Measurements from ENCODE around the gene SCUBE1. TPM values are rescaled to one million over a fixed set of nuclear protein-coding genes. Genes with fewer than 3 reads are reported as not detected.
A peak's percentile ranks its signal among the peaks of the same experiment; 100 is the strongest.

Gene SCUBE1
- total and polyA plus RNA-seq, 10 of the 15 experiments (the other 5 are each of a cell fraction or from before 2014, with no cell fraction given) = not detected

GRCh38 chr22:43377548-43377895, 34.4 kb upstream of the SCUBE1 start:
- CTCF ChIA-PET = interaction anchor here (0.6 to 2.7 kb wide), 4 partner anchors 11 to 1719 kb away, joined by 3 to 13 read pairs (median 7); no protein-coding TSS in a partner anchor
- Histone ChIP-seq H3K9me3 (replicated peaks; ENCODE audit: control insufficient read depth, insufficient read depth, low read length) (peaks cover 10% of the 10 kb centered on the region; the same call in 2 of the 3 replicates), H3K4me1 (ENCODE audit: control insufficient read depth, insufficient read depth, low read length) (peaks cover 27% of the 10 kb centered on the region), H2AFZ (ENCODE audit: control insufficient read depth, low read depth, low read length) (no peak overlapping the region), H3K4me3 (0 out of 2 replicates have a peak overlapping the region, but pooled peaks have one; percentile 34), H4K20me1 (ENCODE audit: control insufficient read depth, insufficient read depth) (no peaks in the 10 kb centered on the region), H3K9ac (ENCODE audit: control insufficient read depth, insufficient read depth, low read length) (peak overlapping the region; percentile 19; the same call in 1 of the 2 replicates), H3K27ac (ENCODE audit: control insufficient read depth, insufficient read depth) (peak overlapping the region; percentile 45; the same call in 1 of the 2 replicates), H3K4me2 (ENCODE audit: control insufficient read depth, insufficient read depth) (peak overlapping the region; percentile 76), H3K36me3 (ENCODE audit: control insufficient read depth in 2 of 2, insufficient read depth in 2 of 2, low read length in 1 of 2) (no peaks in the 10 kb centered on the region), H3K79me2 (ENCODE audit: control insufficient read depth, insufficient read depth, low read length) (no peaks in the 10 kb centered on the region), H3K27me3 (replicated peaks in 1 of 2; ENCODE audit: control insufficient read depth in 2 of 2, insufficient read depth in 2 of 2, low read length in 1 of 2) (peaks cover 0 to 2% of the 10 kb centered on the region in 2 experiments; a peak in 2 of 4 replicates)
- no peak for DNase-seq (ENCODE audit: low read depth, low spot score)
- POLR2A ChIA-PET = no interaction called here
- SMC1A ChIA-PET (ENCODE audit: uncharacterized antibody, unreplicated experiment) = interaction anchor here (1.8 kb wide), 1 partner anchor 104 kb away, joined by 7 read pairs; no protein-coding TSS in a partner anchor
- no peak for ATAC-seq
- WGBS (ENCODE audit: insufficient coverage, insufficient replicate concordance, low lambda C conversion rate, missing lambda C conversion rate) = 55% methylated on average over 10 of the region's 10 CpGs
- BruUV-seq (replicated peaks) = no TSS peak
- in situ Hi-C loops (cut with MboI) (no loop called here), intact Hi-C loops (cut with micrococcal nuclease; ENCODE audit: unreplicated experiment) (no loop called here)
- FAIRE-seq = no peak
- RAD21 ChIA-PET (ENCODE audit: unreplicated experiment) = interaction anchor here (1.1 kb wide), 1 partner anchor 105 kb away, joined by 3 read pairs; no protein-coding TSS in a partner anchor
- TF ChIP-seq NBN (IDR thresholded peaks at IDR 0.05) (no peak), ZNF207 (IDR thresholded peaks at IDR 0.05; ENCODE audit: borderline replicate concordance) (no peak), NR2C1 (IDR thresholded peaks at IDR 0.05) (no peak), PRDM15 (CRISPR knock-in tag; IDR thresholded peaks at IDR 0.05) (no peak), MYC (IDR thresholded peaks at IDR 0.05; ENCODE audit: insufficient read depth, insufficient read length, insufficient replicate concordance, low read length, severe bottlenecking) (no peak), JUND (IDR thresholded peaks at IDR 0.05; ENCODE audit: low read depth, low read length) (no peak), CBX5 (IDR thresholded peaks at IDR 0.05; ENCODE audit: low read depth) (no peak), ZNF592 (IDR thresholded peaks at IDR 0.05) (no peak), SKIL (IDR thresholded peaks at IDR 0.05; ENCODE audit: low read depth, poor library complexity, severe bottlenecking) (no peak), ZBTB11 (CRISPR knock-in tag; IDR thresholded peaks at IDR 0.05) (no peak)

All from GM12878 (cell line).